Measurements from ENCODE around the gene USP21. TPM values are rescaled to one million over a fixed set of nuclear protein-coding genes. Genes with fewer than 3 reads are reported as not detected.
A peak's percentile ranks its signal among the peaks of the same experiment; 100 is the strongest.
"Not testable (repeated sequence)": the region's sequence is repeated elsewhere in the genome, so short reads cannot be mapped to it uniquely, and the experiment has no call there.

USP21 gene
- total RNA-seq, 4 donors from 2014 or later = 11.6 to 52.8 (median 39.0) TPM

- no peak for DNase-seq
- Histone ChIP-seq H3K4me1 (peaks cover 11 to 44% (median 17%) of the 10 kb centered on the region in 4 donors), H3K27me3 (no peaks in the 10 kb centered on the region), H3K4me3 (no peak overlapping the region), H3K36me3 (peaks cover 0 to 5% (median 0%) of the 10 kb centered on the region in 3 donors), H3K9me3 (no peaks in the 10 kb centered on the region), H3K27ac (peak overlapping the region in 1 of 4 donors; percentile 18)
- TF ChIP-seq POLR2A (IDR thresholded peaks at IDR 0.05) (no peak), CTCF (IDR thresholded peaks at IDR 0.05) (no peak)
Measured at GRCh38 chr1:161115132-161115711, 44.1 kb upstream of the USP21 start.

GRCh38 chr1:161115961-161116360 lies 43.3 kb upstream of the USP21 start:
- H3K4me3 ChIP-seq, H3K27me3 ChIP-seq, DNase-seq, H3K9me3 ChIP-seq: not testable (repeated sequence)
- Histone ChIP-seq H3K4me1 (peaks cover 11 to 51% (median 17%) of the 10 kb centered on the region in 4 donors), H3K36me3 (peaks cover 0 to 12% (median 0%) of the 10 kb centered on the region in 3 donors), H3K27ac (peak overlapping the region in 1 of 4 donors; percentile 18)

GRCh38 chr1:161117759-161118581 lies 41.3 kb upstream of the USP21 start, which contains the start of the genes NIT1 and PFDN2:
Gene NIT1 (plus strand): TSS chr1:161118105. CDS start chr1:161118177, 72 bp downstream.
Gene PFDN2 (minus strand): TSS chr1:161118037. CDS start chr1:161118026, 11 bp downstream.
- peaks cover 11 to 55% (median 17%) of the 10 kb centered on the region in 4 donors for H3K4me1 ChIP-seq
- no peaks in the 10 kb centered on the region for H3K27me3 ChIP-seq
- H3K36me3 ChIP-seq = peaks cover 0 to 32% (median 0%) of the 10 kb centered on the region in 3 donors
- H3K4me3 ChIP-seq = peak within 1 kb of the TSS; percentile 65 to 83 (median 81)
- DNase-seq = peak; percentile 82 to 93 (median 91)
- TF ChIP-seq CTCF (IDR thresholded peaks at IDR 0.05) (peak in 1 of 6 experiments; percentile 6), POLR2A (IDR thresholded peaks at IDR 0.05) (peak; percentile 76 to 83)
- H3K27ac ChIP-seq = peak within 1 kb of the TSS; percentile 89 to 97 (median 93)
- H3K9me3 ChIP-seq = no peaks in the 10 kb centered on the region

GRCh38 chr1:161119092-161119903 lies 40.0 kb upstream of the USP21 start:
- H3K9me3 ChIP-seq = no peaks in the 10 kb centered on the region
- H3K27ac ChIP-seq = peak overlapping the region; percentile 89 to 97 (median 93)
- H3K27me3 ChIP-seq = no peaks in the 10 kb centered on the region
- peak overlapping the region; percentile 65 to 83 (median 81) for H3K4me3 ChIP-seq
- peaks cover 11 to 55% (median 17%) of the 10 kb centered on the region in 4 donors for H3K4me1 ChIP-seq
- DNase-seq = peak in 2 of 3 donors; percentile 70 to 79
- TF ChIP-seq CTCF (IDR thresholded peaks at IDR 0.05) = peak in 4 of 6 experiments; percentile 33 to 72 (median 67)
- TF ChIP-seq POLR2A (IDR thresholded peaks at IDR 0.05) = peak; percentile 28 to 60
- H3K36me3 ChIP-seq = peaks cover 0 to 46% (median 0%) of the 10 kb centered on the region in 3 donors

- Histone ChIP-seq H3K36me3 (peaks cover 0 to 59% (median 0%) of the 10 kb centered on the region in 3 donors), H3K27me3 (no peaks in the 10 kb centered on the region), H3K4me3 (no peak overlapping the region), H3K27ac (no peak overlapping the region), H3K4me1 (peaks cover 11 to 40% (median 17%) of the 10 kb centered on the region in 4 donors), H3K9me3 (no peaks in the 10 kb centered on the region)
- DNase-seq = no peak
- no peak for TF ChIP-seq POLR2A (IDR thresholded peaks at IDR 0.05)
- TF ChIP-seq CTCF (IDR thresholded peaks at IDR 0.05) = no peak
Measured at GRCh38 chr1:161121042-161121650, 38.2 kb upstream of the USP21 start.

Measured in Peyer's patch (tissue), 4 donors.